Endothelial cell of umbilical vein (primary cell): ENCODE measurements around the gene CAPRIN2. TPM values are rescaled to one million over a fixed set of nuclear protein-coding genes. Genes with fewer than 3 reads are reported as not detected.

Experiments used
- BruUV-seq: library from RNA; stranded (reverse); fragments of 400-500 nt; replicated peaks from 2 replicates; lab custom pipeline; 2021; lab: Mats Ljungman, UMichigan
- CTCF ChIA-PET: fragments of 300-600, 350-600 bp; sonication (Branson Sonifier 250); formaldehyde crosslinking; loops from one replicate; lab custom pipeline; 2021; ENCODE audit warnings: antibody characterized with exemption, inconsistent platforms; lab: Charles Lee
- POLR2A ChIA-PET: fragments of 300-600, 350-600 bp; sonication (Branson Sonifier 250); formaldehyde crosslinking; loops from one replicate; lab custom pipeline; 2021; ENCODE audit warnings: antibody characterized with exemption, inconsistent platforms; lab: Charles Lee
- DNase-seq: peaks from one replicate; pipeline ENCODE4 v3.0.0-alpha.2; 2011; ENCODE audit warnings: low read depth, low spot score
- FAIRE-seq: peaks from 2 replicates; lab custom pipeline; 2011; peaks lifted over from hg19 to GRCh38; lab: Jason Lieb, UNC
- H2AFZ ChIP-seq: 2 replicates; pipeline ENCODE4 v1.6.0; 2012; ENCODE audit warnings: low read depth, low read length, control low read depth, inconsistent platforms
- H3K27ac ChIP-seq: 2 replicates; pipeline ENCODE4 v1.5.1; 2011; ENCODE audit warnings: low read depth, mild to moderate bottlenecking, control low read depth, low read length, moderate library complexity; ENCODE audit not compliant: insufficient read depth
- H3K27me3 ChIP-seq, 2 experiments: 2 replicates each; pipeline versions ENCODE4 v1.6.0 to v1.6.1; 2011; ENCODE audit warnings: low read length in 2 of 2, mixed read lengths in 1 of 2; ENCODE audit not compliant: control insufficient read depth in 2 of 2, insufficient read depth in 2 of 2
- H3K36me3 ChIP-seq, 2 experiments: 2 replicates in 1 of 2; 3 replicates in 1 of 2; pipeline ENCODE4 v1.5.1; 2011; ENCODE audit warnings: low read length in 2 of 2, mild to moderate bottlenecking in 1 of 2, moderate library complexity in 1 of 2; ENCODE audit not compliant: control insufficient read depth in 2 of 2, insufficient read depth in 2 of 2; ENCODE audit errors: extremely low read depth in 1 of 2
- H3K4me1 ChIP-seq: 3 replicates; pipeline ENCODE4 v1.5.1; 2011; ENCODE audit warnings: mild to moderate bottlenecking, low read length; ENCODE audit not compliant: control insufficient read depth, insufficient read depth; ENCODE audit errors: extremely low read depth
- H3K4me2 ChIP-seq: 2 replicates; pipeline ENCODE4 v1.6.1; 2011; ENCODE audit warnings: low read length, control low read depth, mixed read lengths; ENCODE audit not compliant: insufficient read depth
- H3K4me3 ChIP-seq, 3 experiments: fragments of 200-600 bp in 1 of 3; sonication (generic), shearing (Covaris generic) in 1 of 3; replicated peaks in 1 of 3; 2 replicates each; pipeline ENCODE4 v1.5.1; 2011 to 2016; ENCODE audit warnings: control low read depth in 3 of 3, low read length in 3 of 3, mild to moderate bottlenecking in 2 of 3, inconsistent platforms in 1 of 3, low read depth in 1 of 3, moderate library complexity in 1 of 3; ENCODE audit not compliant: insufficient read depth in 1 of 3
- H3K79me2 ChIP-seq: 2 replicates; pipeline ENCODE4 v1.6.0; 2012; ENCODE audit warnings: low read length, inconsistent platforms; ENCODE audit not compliant: control insufficient read depth, insufficient read depth
- H3K9ac ChIP-seq: replicated peaks from 2 replicates; pipeline ENCODE3; 2011; ENCODE audit warnings: low read length, control low read depth; ENCODE audit not compliant: insufficient read depth; ENCODE audit errors: extremely low read depth
- H3K9me1 ChIP-seq: replicated peaks from 3 replicates; pipeline ENCODE4 v1.6.0; 2011; ENCODE audit warnings: mild to moderate bottlenecking, low read length; ENCODE audit not compliant: control insufficient read depth, insufficient read depth; ENCODE audit errors: extremely low read depth
- H3K9me3 ChIP-seq: replicated peaks from 2 replicates; pipeline ENCODE4 v1.5.1; 2012; ENCODE audit warnings: low read length, inconsistent platforms; ENCODE audit not compliant: control insufficient read depth, insufficient read depth
- H4K20me1 ChIP-seq: replicated peaks from 2 replicates; pipeline ENCODE3; 2011; ENCODE audit warnings: mild to moderate bottlenecking, low read length; ENCODE audit not compliant: control insufficient read depth, insufficient read depth; ENCODE audit errors: extremely low read depth
- CTCF ChIP-seq, 2 donors: IDR thresholded peaks; 1 replicate in 1 of 2; 2 replicates in 1 of 2; pipeline ENCODE4 v1.5.1; 2011; ENCODE audit warnings: low read length in 2 of 2, mild to moderate bottlenecking in 2 of 2, moderate library complexity in 2 of 2, control low read depth in 1 of 2, inconsistent platforms in 1 of 2, low read depth in 1 of 2; ENCODE audit not compliant: insufficient read depth in 1 of 2; ENCODE audit errors: extremely low read depth in 1 of 2
- EZH2 ChIP-seq: IDR thresholded peaks from 2 replicates; pipeline ENCODE4 v1.6.1; 2012; ENCODE audit warnings: borderline replicate concordance, low read depth, mild to moderate bottlenecking, moderate library complexity, low read length, inconsistent platforms; ENCODE audit not compliant: severe bottlenecking
- FOS ChIP-seq: IDR thresholded peaks from 2 replicates; pipeline ENCODE4 v1.6.1; 2011; ENCODE audit warnings: mild to moderate bottlenecking, low read length, moderate library complexity, borderline replicate concordance; ENCODE audit not compliant: insufficient read depth
- GATA2 ChIP-seq: IDR thresholded peaks from 2 replicates; pipeline ENCODE4 v1.7.0; 2011; ENCODE audit warnings: low read depth, mild to moderate bottlenecking, moderate library complexity, mixed read lengths, low read length; ENCODE audit not compliant: insufficient read length, insufficient read depth
- JUN ChIP-seq: IDR thresholded peaks from 2 replicates; pipeline ENCODE4 v1.6.1; 2011; ENCODE audit warnings: borderline replicate concordance, low read depth; ENCODE audit not compliant: insufficient read length, insufficient read depth
- MAX ChIP-seq: IDR thresholded peaks from 2 replicates; pipeline ENCODE4 v1.6.1; 2011; ENCODE audit not compliant: insufficient read depth, insufficient read length
- MYC ChIP-seq: IDR thresholded peaks from one replicate; pipeline ENCODE4 v1.6.1; 2011; ENCODE audit warnings: mild to moderate bottlenecking, low read depth, low read length
- POLR2A ChIP-seq: IDR thresholded peaks from 2 replicates; pipeline ENCODE4 v1.6.1; 2012; ENCODE audit warnings: low read depth, mild to moderate bottlenecking, control low read depth, low read length
- POLR2AphosphoS5 ChIP-seq: IDR thresholded peaks from 2 replicates; pipeline ENCODE4 v1.6.1; 2012; ENCODE audit warnings: low read depth, mild to moderate bottlenecking, control low read depth, low read length, moderate library complexity; ENCODE audit not compliant: insufficient read depth
- dilution Hi-C: fragments of 300-500 bp; cut with MboI; formaldehyde crosslinking; loops from one replicate; pipeline ENCODE4 v1.15.0; 2019; ENCODE audit warnings: low sequenced_read_pairs; ENCODE audit not compliant: extremely low pct_ligation_motif_present
- intact Hi-C: fragments of 100-400 bp; cut with micrococcal nuclease; formaldehyde crosslinking; loops from one replicate; pipeline ENCODE4 v1.10.0; 2022
- polyA plus RNA-seq, 4 experiments: library from polyadenylated mRNA; depleted of rRNA in 3 of 4; stranded (reverse) in 3 of 4; unstranded in 1 of 4; fragments of >200 nt; gene quantifications; 2 replicates each; pipeline versions ENCODE4 v1.2.1 to v1.2.3, GENCODE V29; 2011 to 2012; ENCODE audit warnings: missing spikeins in 1 of 4
- total RNA-seq: library from RNA; stranded (reverse); gene quantifications from 2 replicates; pipeline ENCODE4 v1.2.3, GENCODE V29; 2021

Gene CAPRIN2
- total and polyA plus RNA-seq, 2 donors (not counting 3 experiments of a cell fraction or from before 2014, with no cell fraction given), result 13.5 to 25.0 TPM

GRCh38 chr12:30678221-30678620 lies 76.5 kb downstream of the CAPRIN2 start:
- peaks cover 3% of the 10 kb centered on the region for H3K4me1 ChIP-seq
- H3K9me1 ChIP-seq, result no peaks in the 10 kb centered on the region
- intact Hi-C loops (loop anchor here (2.0 kb wide), 1 partner anchor 29 kb away; no protein-coding TSS in a partner anchor), dilution Hi-C loops (no loop called here)
- no peaks in the 10 kb centered on the region for H3K79me2 ChIP-seq
- CTCF ChIA-PET, result no interaction called here
- no peaks in the 10 kb centered on the region for H3K9me3 ChIP-seq
- H2AFZ ChIP-seq, result no peak overlapping the region
- no peaks in the 10 kb centered on the region for H4K20me1 ChIP-seq
- H3K27me3 ChIP-seq, result no peaks in the 10 kb centered on the region
- TF ChIP-seq EZH2, result no peak
- no peak for TF ChIP-seq GATA2
- no peak for TF ChIP-seq POLR2AphosphoS5
- no peak for TF ChIP-seq CTCF (IDR thresholded peaks at IDR 0.05; ENCODE audit: extremely low read depth in 1 of 2, insufficient read depth in 1 of 2, low read depth in 1 of 2, low read length in 2 of 2)
- TF ChIP-seq FOS, result no peak
- TF ChIP-seq MAX, result no peak
- TF ChIP-seq JUN, result no peak
- TF ChIP-seq POLR2A, result no peak
- no peak for TF ChIP-seq MYC
- H3K36me3 ChIP-seq, result peaks cover 2 to 3% of the 10 kb centered on the region in 2 experiments
- FAIRE-seq (no peak), DNase-seq (no peak)
- H3K4me3 ChIP-seq, result no peak overlapping the region
- POLR2A ChIA-PET, result no interaction called here
- no peak overlapping the region for H3K27ac ChIP-seq
- H3K9ac ChIP-seq, result no peak overlapping the region
- no TSS peak for BruUV-seq
- no peak overlapping the region for H3K4me2 ChIP-seq
